Measurements from ENCODE around the gene BMP8B. TPM values are rescaled to one million over a fixed set of nuclear protein-coding genes. Genes with fewer than 3 reads are reported as not detected.

BMP8B gene
- total RNA-seq, 1 experiment from 2014 or later, result 1.8 TPM

Other genes starting within 250 kb of the BMP8B start
- gene PABPC4, start 212.1 kb downstream of the BMP8B start, total RNA-seq (2014; rRNA removed; shearing (Covaris generic)), result 91.4 and 171 TPM in 2 replicates
- gene HEYL, start 149.2 kb downstream of the BMP8B start, total RNA-seq (2014; rRNA removed; shearing (Covaris generic)), result 0.07 and 1.2 TPM in 2 replicates
- gene NT5C1A, start 116.8 kb downstream of the BMP8B start, total RNA-seq (2014; rRNA removed; shearing (Covaris generic)), result not detected in 2 replicates
- gene HPCAL4, start 97.4 kb downstream of the BMP8B start, total RNA-seq (2014; rRNA removed; shearing (Covaris generic)), result 0.62 and 1.9 TPM in 2 replicates
- gene PPIE, start 50.0 kb downstream of the BMP8B start, total RNA-seq (2014; rRNA removed; shearing (Covaris generic)), result 80.4 and 86.0 TPM in 2 replicates
- gene OXCT2, start 17.5 kb downstream of the BMP8B start, total RNA-seq (2014; rRNA removed; shearing (Covaris generic)), result not detected in 2 replicates
- gene TRIT1, start 94.6 kb upstream of the BMP8B start, total RNA-seq (2014; rRNA removed; shearing (Covaris generic)), result 71.8 and 83.3 TPM in 2 replicates
- 8.2 and 11.3 TPM in 2 replicates for gene MYCL, start 113.1 kb upstream of the BMP8B start, total RNA-seq (2014; rRNA removed; shearing (Covaris generic))
- 4.3 and 7.9 TPM in 2 replicates for gene MFSD2A, start 166.3 kb upstream of the BMP8B start, total RNA-seq (2014; rRNA removed; shearing (Covaris generic))